Measurements from ENCODE around the gene SEMA4A. TPM values are rescaled to one million over a fixed set of nuclear protein-coding genes. Genes with fewer than 3 reads are reported as not detected.
A peak's percentile ranks its signal among the peaks of the same experiment; 100 is the strongest.
"Not testable (repeated sequence)": the region's sequence is repeated elsewhere in the genome, so short reads cannot be mapped to it uniquely, and the experiment has no call there.

SEMA4A gene
- polyA plus RNA-seq, 1 donor = 19.7 TPM

- peak; percentile 98 for DNase-seq
Measured at GRCh38 chr1:156193488-156194299, 40.3 kb downstream of the SEMA4A start, which contains the start of gene SLC25A44. SLC25A44 (plus strand) TSS chr1:156194104; CDS start chr1:156199848, 5,744 bp downstream.

- DNase-seq = no peak
Measured at GRCh38 chr1:156194300-156194652, 40.9 kb downstream of the SEMA4A start.

- no peak for DNase-seq
Measured at GRCh38 chr1:156195853-156196252, 42.5 kb downstream of the SEMA4A start.

- DNase-seq = no peak
Measured at GRCh38 chr1:156196445-156196844, 43.1 kb downstream of the SEMA4A start.

GRCh38 chr1:156198831-156199349 is 45.5 kb downstream of the SEMA4A start:
- DNase-seq = no peak

GRCh38 chr1:156200044-156200443 is 46.7 kb downstream of the SEMA4A start:
- no peak for DNase-seq

GRCh38 chr1:156203331-156203730 is 49.9 kb downstream of the SEMA4A start:
- no peak for DNase-seq

- DNase-seq = no peak
Measured at GRCh38 chr1:156204686-156205085, 51.3 kb downstream of the SEMA4A start.

- DNase-seq = no peak
Measured at GRCh38 chr1:156211243-156211642, 57.9 kb downstream of the SEMA4A start.

- DNase-seq = no peak
Measured at GRCh38 chr1:156212130-156212529, 58.7 kb downstream of the SEMA4A start.

- DNase-seq = peak; percentile 97
Measured at GRCh38 chr1:156212833-156213643, 59.7 kb downstream of the SEMA4A start, which contains the start of gene PMF1. PMF1 (plus strand) TSS chr1:156213007; CDS start chr1:156213016, 9 bp downstream.

- DNase-seq = no peak
Measured at GRCh38 chr1:156213644-156213966, 60.2 kb downstream of the SEMA4A start.

GRCh38 chr1:156214024-156214748 is 60.8 kb downstream of the SEMA4A start:
- no peak for DNase-seq

- not testable (repeated sequence) for DNase-seq
Measured at GRCh38 chr1:156216361-156217086, 63.1 kb downstream of the SEMA4A start.

- DNase-seq = no peak
Measured at GRCh38 chr1:156217871-156218270, 64.5 kb downstream of the SEMA4A start.

- no peak for DNase-seq
Measured at GRCh38 chr1:156220226-156220625, 66.8 kb downstream of the SEMA4A start.

- DNase-seq = no peak
Measured at GRCh38 chr1:156221986-156222692, 68.8 kb downstream of the SEMA4A start.

GRCh38 chr1:156225677-156226014 is 72.3 kb downstream of the SEMA4A start:
- DNase-seq = no peak

GRCh38 chr1:156226116-156226538 is 72.7 kb downstream of the SEMA4A start:
- DNase-seq = no peak

GRCh38 chr1:156226782-156227181 is 73.4 kb downstream of the SEMA4A start:
- DNase-seq = no peak
